ENCODE results near the gene SLC17A1.

DNA sequence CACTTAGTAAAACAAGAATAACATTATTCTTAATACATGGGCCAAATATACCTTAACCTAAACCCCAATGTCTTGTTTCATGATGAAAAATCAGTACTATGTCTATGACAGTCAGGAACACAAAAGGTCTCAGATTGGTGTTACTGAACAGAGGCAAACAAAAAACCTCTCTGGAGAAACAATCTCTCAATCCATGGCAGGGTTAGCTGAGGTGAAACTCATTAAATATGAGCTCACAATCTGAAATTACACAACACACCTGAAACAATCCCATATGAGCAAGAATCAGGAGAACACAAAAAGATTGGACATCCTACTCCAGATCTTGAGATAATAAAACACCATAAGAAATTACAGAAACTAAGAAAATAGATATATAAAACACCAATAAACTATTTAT, 83.8 kb downstream of the SLC17A1 start:
- TF ChIP-seq, protein P1, sequence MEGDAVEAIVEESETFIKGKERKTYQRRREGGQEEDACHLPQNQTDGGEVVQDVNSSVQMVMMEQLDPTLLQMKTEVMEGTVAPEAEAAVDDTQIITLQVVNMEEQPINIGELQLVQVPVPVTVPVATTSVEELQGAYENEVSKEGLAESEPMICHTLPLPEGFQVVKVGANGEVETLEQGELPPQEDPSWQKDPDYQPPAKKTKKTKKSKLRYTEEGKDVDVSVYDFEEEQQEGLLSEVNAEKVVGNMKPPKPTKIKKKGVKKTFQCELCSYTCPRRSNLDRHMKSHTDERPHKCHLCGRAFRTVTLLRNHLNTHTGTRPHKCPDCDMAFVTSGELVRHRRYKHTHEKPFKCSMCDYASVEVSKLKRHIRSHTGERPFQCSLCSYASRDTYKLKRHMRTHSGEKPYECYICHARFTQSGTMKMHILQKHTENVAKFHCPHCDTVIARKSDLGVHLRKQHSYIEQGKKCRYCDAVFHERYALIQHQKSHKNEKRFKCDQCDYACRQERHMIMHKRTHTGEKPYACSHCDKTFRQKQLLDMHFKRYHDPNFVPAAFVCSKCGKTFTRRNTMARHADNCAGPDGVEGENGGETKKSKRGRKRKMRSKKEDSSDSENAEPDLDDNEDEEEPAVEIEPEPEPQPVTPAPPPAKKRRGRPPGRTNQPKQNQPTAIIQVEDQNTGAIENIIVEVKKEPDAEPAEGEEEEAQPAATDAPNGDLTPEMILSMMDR (IDR thresholded peaks at IDR 0.05) = no peak
- TF ChIP-seq POLR2A (IDR thresholded peaks at IDR 0.05) (no peak), POLR2AphosphoS5 (IDR thresholded peaks at IDR 0.05) (no peak), EP300 (IDR thresholded peaks at IDR 0.05) (no peak)
